GM18498 (cell line): ENCODE results near the gene CLTCL1.

Experiments
- ATAC-seq: cut with Tn5 transposase; IDR thresholded peaks from one replicate; pipeline ENCODE4 v1.9.1; 2021; ENCODE audit warnings: mild to moderate bottlenecking, moderate library complexity; ENCODE audit not compliant: unreplicated experiment

The CLTCL1 gene

DNA sequence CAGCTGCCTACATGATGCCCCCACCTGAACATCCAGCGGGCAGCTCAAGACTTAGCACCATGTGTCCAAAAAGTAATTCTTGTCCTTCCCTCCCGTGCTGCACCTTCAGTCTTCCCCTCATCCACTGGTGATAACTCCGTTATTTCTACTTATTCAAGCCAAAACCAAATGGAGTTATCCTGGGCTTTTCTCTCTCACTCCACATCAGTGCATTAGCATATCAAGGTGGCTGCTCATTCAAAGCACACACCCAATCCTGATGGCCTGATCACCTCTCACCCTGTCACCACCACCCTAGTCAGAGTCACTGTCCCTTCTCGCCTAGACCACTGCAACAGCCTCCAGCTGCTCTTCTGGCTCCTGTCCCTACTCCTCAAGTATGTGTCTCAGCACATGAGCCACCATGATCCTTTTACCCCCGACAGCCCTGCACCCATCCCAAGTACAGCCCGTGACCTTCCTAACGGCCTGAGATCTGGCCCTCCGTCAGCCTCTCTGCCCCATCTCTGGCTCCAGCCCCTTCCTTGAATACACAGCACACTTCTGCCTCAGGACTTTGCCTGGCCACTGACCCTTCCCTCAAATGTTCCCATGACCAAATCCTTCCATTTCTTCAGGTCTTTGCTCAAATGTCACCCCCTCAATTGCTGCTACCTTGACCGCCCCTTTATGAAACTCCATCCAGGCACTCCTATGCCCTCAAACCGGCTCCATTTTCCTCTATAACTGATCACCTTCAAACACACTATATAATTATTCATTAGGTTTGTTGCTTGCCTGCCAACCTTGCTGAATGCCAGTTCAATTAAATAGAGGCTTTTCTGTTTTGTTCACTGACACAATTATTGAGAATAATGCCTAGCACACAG lies 93.3 kb downstream of the CLTCL1 start:
- no peak for ATAC-seq

DNA sequence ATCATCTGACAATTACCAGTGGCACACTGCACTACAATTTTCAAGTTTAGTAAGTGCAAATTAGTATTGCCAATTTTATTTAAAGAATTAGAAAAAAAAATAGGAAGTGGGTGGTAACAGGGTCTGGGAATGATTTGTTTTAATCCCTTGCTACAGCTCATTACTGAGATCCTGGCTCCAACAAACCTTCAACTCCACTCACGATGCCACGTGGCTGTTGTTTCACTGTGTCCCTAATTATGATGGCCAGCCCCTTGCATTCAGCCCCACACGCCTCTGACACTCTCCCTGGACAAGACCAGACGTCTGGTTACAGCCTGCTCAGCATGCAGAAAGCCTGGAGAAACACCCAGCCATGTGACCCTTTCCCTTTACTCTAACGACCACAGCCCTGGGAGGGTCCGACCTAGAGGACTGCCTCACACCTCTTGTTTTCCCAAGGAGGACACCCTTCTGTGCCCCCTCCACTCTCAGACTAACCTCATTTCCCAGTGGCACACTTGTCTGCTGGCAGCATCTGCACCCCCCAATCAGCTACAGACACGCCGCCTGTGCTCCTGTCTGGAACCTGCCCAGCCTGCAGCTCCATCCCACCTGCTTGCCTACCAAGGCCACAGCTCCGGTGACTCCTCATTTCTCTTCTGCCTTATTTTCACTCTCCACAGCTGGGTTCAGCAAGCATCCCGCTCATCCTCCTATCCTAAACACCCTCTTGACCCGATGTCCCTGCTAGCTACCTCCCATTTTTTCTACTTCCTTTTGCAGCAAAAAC lies 94.5 kb downstream of the CLTCL1 start:
- no peak for ATAC-seq

DNA sequence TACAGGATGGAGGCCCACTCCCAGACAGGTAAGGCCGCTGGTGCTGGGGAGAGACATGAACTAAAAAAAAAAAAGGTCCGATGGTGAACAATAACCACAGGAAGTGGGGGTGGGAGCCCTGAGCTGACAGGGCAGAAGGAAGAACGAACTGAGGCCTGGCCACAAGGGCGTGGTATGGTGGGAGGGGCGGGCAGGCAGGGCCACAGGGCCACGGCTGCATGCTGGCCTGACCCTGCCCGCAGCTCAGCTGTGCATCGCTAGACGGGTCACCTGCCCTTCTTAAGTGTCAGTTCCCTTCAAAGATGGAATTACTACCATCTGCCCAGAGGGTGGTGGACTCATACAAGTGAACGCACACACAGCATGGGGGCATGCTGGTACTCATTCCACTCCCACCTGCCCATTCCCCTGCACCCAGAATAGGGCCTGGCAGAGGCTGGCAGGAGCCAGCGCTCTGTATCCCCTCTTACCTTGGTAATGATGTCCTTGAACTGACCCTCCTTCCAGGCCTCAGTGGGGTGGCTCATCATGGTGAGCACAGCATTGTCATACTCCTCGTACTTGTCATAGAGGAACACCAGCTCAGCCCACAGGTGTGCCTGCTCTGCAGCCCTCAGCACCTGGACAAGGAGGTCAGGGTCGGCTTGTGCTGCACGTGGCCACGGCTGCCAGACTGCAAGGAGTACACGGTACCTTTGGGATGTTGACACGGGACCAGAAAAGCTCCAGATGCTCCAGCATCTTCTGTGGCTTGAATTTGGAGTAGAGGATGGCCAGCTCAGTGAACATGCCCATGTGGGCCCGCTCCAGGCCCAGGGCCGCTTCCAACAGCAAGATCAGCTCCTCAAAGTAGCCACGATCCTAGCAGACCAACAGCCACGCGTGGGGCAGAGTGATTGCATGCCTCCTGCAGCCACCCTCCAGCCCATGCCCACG lies 95.5 kb downstream of the CLTCL1 start:
- ATAC-seq, result no peak

DNA sequence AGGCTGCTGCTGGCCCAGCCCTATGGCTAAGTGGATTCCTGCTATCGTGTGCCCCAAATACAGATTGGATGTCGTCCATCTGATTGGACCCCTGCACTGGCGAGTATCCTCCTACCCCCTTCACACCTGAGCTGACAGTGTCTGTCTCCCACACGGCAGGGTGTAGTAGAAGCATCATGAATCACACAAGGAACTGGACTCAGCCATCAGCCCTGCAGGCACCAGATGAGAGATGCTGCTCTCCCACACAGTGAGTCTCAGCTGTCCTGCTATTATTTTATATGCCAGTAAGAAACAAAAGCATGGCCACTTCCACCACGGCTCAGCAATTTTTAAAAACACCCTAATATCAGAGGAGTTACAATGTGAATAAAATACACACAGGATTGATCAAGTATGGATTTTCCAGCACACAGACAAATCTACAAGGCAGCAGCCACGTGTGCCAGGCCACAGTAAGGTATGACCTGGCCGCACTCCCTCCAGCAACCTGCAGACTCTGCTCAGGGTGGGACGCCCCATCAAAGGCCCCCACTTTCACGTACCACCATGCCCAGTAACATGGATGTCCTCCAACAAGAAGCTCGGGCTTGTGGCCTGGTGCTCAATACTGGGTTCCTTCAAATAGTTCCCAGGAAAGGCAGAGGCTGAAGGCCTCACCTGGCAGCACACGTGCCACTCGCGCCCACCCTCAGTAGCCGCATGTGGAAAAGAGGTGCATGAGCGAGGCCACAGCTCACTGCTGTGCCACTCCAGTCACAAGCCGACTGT lies 96.6 kb downstream of the CLTCL1 start:
- no peak for ATAC-seq

DNA sequence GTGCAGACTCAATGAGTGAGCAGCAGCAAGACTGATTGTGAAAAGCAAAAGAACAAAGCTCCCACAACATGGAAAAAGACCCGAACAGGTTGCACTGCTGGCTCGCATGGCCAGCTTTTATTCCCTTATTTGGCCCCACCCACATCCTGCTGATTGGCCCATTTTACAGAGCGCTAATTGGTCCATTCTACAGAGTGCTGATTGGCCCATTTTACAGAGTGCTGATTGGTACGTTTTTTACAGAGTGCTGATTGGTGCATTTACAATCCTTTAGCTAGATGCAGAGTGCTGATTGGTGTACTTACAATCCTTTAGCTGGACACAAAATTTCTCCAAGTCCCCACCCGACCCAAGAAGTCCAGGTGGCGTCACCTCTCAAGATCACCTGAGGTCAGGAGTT lies 97.6 kb downstream of the CLTCL1 start:
- no peak for ATAC-seq

DNA sequence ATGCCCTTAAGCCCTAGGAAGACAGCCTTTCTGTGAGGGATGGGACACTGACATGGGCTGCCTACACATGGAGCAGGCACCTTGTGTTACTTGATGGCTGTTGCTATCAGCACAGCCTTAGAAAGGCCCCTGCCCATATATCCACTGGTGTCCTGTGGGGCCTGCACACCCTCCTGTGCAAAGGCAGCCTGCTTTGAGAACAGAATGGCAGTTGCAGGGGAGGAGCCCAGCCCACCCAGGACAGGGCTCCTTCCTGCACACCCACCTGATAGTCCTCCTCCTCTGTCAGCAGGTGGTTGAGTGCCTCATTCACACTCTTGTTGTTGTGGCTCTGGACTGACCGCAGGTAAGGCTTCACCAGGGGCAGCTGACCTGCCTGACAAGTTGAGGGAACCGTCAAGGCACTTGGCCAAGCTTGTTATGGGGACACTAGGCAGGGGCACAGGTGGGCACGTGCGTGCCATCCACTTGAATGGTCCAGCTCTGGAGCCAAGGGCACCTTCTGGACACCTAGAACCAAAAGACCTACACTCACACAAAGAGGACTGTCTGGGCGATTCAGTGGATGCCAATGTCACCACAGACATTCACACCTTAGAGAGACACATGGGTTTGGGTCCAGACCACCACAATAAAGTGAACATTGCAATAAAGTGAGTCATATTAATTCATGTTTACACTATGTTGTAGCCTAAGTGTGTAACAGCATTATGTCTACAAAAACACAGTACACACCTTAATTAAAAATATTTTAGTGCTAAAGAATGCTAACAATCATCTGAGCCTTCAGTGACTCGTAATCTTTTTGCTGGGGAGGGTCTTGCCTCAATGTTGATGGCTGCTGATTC lies 103.6 kb downstream of the CLTCL1 start:
- ATAC-seq, result no peak

DNA sequence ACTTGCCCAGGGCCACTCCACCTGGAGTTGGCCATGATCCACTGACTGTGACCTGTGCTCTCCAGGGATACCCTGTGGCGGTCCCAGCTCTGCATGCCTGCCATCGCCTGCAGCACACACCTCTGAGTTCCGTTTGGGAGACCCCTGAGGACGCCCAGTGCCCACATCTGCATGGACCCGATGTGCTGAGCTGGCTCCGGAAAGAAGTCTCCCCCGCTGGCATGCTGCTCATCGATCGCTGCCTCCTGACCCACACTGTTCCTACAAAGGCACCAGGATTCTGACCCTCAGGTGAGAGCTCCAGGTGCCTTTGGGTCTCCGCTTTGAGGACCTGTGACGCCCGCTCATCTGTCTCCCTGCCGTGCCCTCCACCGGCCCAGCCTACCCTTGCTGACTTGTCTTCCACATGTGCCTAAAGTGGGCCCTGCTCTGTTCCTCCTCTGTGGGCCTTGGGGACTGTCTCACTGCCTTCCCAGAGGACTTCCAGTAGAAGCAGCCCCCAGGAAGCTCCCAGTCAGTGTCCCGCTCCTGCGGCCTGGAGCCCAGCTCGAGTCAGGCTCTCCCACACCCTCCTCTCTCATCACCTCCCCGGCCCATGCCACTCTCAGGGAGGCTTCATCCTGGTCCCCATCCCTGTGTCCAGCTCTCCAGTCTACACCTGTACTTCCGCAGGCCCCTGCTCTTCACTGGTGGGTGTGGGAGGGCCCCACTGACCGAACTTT lies 107.1 kb downstream of the CLTCL1 start:
- ATAC-seq, result no peak

DNA sequence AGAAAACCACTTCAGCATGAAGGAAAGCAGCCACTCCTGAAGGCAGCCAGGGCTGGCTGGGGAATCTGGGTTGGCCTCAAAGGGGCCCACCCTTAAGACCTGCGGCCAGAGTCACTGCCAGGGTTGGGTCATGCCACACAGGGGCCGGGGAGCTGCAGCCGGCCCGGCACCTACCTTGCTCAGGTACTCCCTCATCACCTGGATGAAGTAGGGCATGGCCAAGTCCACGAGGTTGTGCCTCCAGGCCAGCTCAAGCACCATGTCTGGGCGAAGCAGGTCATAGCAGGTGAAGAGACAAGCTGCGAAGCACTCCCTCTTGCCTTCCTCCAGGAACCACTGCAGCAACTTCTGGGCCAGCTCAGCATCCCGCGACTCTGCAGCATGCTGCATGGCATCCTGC lies 108.3 kb downstream of the CLTCL1 start:
- ATAC-seq, result no peak

DNA sequence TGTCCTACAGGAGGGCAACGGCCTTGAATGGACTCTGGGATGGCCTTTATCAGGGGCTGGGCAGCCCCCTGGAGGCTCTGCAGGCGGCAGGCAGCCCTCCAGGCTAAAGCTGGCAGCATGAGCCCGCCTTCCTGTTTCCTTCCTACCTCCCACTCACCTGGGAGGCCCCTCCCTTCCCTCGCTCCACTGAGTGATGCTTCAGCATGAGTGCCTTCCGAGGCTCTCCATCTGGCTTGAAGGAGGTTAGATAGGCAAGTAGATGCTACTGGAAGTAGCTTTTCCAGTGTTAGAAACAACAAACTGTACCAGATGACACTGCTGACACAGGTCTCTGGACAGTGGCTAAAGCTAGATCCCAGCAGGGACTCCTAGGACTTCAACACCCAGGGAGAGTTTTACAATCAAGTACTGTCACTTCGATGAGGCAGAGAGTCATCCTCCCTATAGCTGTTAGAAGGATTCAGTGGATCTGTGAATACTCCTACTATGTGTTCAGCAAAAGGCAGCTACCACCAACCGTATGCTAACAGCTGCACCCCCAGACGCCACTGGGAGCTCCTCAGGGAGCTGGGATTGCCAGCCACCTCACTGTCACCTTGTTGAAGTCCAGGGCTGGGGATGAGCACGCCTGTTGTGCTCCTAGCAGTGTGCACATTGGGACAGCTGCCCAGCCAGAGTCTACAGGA lies 108.9 kb downstream of the CLTCL1 start:
- ATAC-seq, result no peak

DNA sequence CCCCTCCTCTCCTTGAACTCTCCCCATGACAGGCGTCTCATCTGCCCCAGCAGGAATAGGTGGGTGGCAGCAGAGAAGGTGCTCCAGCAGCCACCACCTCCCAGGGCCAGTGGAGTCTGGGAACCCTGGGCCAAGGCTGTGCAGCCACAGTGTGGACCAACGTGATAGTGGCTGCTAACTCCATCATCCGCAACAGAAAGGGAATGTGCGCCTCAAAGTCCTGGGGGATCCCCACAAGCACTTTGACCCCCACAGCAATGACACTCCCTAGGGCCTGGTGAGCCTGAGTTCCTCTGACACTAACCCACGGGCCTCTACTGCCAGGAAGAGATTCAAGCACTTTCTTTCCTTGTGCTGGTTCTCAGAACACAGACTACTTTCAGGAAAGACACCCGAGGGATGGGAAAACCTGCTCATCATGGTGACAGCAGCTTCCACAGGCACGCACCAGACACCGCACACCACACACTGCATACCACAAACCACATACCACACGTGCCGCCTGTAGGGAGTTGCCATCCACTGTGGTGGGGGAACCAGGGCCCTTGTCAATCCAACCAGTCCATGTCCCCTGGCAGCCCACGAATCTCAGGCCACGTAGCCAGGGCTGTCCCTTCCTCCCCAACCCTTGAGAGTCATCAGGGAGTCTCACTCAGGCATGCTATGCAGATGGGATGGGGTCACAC lies 109.6 kb downstream of the CLTCL1 start:
- ATAC-seq, result no peak

DNA sequence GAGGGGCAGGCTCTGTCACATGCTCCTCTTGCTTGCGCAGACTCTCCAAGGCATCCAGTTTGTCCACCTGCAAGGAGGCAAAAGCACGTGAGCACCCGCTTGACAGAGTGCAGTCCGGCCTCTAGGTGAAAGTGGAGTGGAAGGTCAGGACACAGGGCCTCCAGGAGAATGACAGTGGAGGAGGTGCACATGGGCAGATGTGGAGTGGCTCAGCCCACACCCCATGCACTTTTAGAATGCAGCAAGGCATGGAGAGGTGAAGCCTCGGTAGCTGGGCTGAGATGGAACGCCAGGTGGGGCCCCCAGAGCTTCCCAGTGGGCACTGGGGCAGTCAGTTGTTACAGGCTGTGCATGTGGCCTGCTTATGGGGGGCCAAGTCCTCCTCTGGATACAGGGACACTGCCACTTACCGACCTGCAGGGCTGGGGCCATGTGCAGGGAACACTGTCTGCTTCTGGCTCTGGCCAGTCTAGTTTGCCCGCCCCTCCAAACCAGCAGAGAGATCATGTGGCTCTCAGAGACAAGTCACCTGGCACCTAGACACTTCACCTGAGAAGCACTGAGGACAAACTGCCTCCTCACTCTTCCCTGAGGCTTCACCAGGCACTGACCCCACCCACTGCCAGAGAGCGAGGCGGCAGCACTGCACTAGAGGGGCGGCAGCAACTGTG lies 110.6 kb downstream of the CLTCL1 start:
- no peak for ATAC-seq

DNA sequence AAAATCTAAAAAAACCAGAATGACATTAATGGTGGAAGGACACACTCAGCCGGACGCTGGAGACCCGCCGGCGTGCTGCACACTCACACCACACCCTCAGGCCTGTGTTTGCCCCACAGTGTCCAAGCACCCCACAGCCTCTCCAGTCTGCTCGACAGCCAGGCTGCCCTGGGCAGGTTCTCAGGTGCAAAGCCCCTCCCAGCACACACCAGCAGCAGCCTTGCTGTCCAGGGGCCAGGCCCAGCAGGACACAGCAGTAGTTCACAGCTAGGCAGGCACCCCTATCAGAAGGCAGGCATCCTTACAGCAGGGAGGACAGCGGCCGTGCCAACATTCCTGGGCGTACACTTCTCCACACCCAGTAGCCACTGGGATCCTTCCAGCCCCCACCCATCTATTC lies 111.3 kb downstream of the CLTCL1 start:
- no peak for ATAC-seq

DNA sequence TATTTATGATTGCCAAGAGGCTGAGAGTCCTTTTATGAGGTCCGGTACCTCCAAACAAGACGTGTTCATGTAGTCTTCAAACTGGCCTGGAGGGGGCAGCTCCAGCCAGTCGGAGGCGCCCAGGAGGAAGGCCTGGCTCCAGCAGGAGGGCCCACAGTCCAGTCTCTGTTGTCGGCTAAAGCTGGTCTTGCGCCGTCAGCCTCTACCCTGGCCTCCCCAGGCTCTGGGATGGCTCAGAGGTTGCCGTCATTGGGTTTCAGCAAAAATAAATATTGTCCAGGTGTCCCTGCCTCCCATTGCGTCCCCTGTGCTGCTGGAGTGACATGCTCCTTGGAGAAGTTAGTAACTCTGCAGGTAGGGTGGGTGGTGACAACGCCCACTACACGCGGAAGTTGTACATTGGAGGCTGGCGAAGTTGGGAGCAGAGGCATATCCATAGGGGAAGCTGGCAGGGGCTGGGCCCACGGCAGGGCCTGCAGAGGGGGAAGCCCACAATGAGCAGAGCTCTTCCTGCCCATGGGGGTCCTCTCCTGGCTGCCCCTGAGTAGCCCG lies 111.9 kb downstream of the CLTCL1 start:
- ATAC-seq, result peak; percentile 33

DNA sequence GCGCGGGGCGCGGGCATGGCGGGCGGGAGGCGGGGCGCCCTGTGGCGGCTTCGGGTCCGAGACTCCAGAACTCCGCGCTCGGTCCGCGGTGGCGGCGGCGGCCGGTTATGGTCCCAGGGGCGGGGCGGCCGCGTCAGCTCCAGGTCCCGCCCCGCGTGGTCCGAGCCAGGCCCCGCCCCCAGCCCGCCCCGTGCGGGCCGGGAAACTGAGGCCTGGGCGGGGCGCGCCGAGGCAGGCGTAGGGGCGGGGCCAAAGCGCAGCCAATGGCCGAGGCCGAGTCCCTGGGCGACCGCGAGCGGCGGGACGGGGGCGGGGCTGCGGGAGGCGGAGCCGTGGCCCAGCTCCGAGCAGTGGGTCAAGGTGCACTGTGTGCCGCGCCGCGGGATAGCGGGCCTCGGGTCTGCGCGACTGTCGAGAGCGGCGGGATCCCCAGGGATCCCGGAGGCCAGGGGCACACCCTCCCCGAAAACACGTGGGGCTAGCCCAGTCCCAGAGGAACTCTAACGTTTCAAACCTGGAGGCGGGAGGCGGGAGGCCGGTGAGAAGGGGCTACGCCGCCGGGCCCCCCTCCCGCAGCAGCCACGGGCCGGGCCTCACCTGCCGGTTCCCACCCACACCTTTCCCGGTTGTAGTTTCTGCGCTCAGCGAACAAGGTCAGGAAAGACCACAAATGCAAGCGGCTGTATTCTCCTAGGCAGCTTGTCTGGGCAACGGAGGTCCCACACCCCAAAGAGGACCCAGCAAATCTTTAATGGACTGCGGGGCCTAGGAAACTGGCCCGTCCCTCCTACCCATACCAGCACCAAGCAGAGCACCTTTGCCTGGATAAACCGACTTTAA lies 112.6 kb downstream of the CLTCL1 start, which contains the start of gene SLC25A1:
Gene SLC25A1, minus strand, starts transcription at position 80 of the 840 bp plus-strand sequence. Its CDS starts 63 bp downstream, at position 17.
- peak; percentile 71 for ATAC-seq

DNA sequence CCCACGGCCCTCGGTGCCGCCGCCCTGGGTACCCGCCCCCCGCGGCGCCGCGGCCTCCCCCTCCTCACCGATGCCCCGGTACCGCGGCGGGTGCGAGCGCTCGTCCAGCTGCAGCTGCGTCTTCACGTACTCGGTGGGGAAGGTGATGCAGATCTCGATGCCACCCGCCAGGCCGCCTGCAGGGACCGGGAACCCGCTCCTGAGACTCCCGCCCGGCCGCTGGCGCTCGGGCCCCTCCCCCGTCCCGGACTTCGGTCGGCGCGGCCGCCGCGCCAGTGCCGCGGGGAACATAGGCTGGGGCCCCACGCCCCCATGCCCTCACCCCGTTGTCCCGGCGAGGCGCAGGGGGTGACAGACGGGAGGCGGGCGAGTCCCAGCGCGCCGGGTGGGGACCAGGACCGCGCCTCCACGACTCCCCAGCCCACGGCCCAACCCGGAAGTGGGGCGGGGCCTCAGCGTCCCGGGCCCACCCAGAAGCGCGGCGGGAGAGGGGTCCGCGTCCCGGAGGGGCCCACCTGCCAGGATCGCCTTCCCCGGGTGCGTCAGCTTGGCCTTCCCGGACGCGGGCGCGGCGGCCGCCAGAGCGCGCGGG lies 113.4 kb downstream of the CLTCL1 start:
- peak; percentile 45 for ATAC-seq
